H9 (cell line): ENCODE data around the gene PHF1. TPM values are rescaled to one million over a fixed set of nuclear protein-coding genes. Genes with fewer than 3 reads are reported as not detected.

Experiments
- DNase-seq: peaks from one replicate; pipeline ENCODE4 v3.0.0-alpha.2; 2017
- H2AFZ ChIP-seq: one replicate; pipeline ENCODE4 v1.6.1; 2013; ENCODE audit warnings: mild to moderate bottlenecking, low read length, control low read depth, moderate library complexity
- H2AK5ac ChIP-seq: 2 replicates; pipeline ENCODE4 v1.6.1; 2013; ENCODE audit warnings: low read length, control low read depth, mixed read lengths; ENCODE audit not compliant: insufficient read length
- H2BK120ac ChIP-seq: one replicate; pipeline ENCODE4 v1.6.1; 2013; ENCODE audit warnings: low read depth, mild to moderate bottlenecking, low read length, control low read depth, inconsistent platforms; ENCODE audit not compliant: poor library complexity, severe bottlenecking
- H2BK12ac ChIP-seq: 2 replicates; pipeline ENCODE4 v1.6.1; 2013; ENCODE audit warnings: low read length, control low read depth, mixed read lengths, low read depth; ENCODE audit not compliant: insufficient read length
- H2BK15ac ChIP-seq: 2 replicates; pipeline ENCODE4 v1.6.1; 2013; ENCODE audit warnings: low read depth, low read length, control low read depth
- H2BK20ac ChIP-seq: one replicate; pipeline ENCODE4 v1.6.1; 2013; ENCODE audit warnings: low read depth, mild to moderate bottlenecking, low read length, control low read depth, inconsistent platforms; ENCODE audit not compliant: poor library complexity, severe bottlenecking
- H2BK5ac ChIP-seq: 2 replicates; pipeline ENCODE4 v1.6.1; 2013; ENCODE audit warnings: low read length, control low read depth, mixed read lengths; ENCODE audit not compliant: insufficient read length
- H3K14ac ChIP-seq: 2 replicates; pipeline ENCODE4 v1.6.1; 2013; ENCODE audit warnings: low read length, control low read depth; ENCODE audit not compliant: insufficient read depth
- H3K18ac ChIP-seq: 2 replicates; pipeline ENCODE4 v1.6.1; 2013; ENCODE audit warnings: low read depth, mild to moderate bottlenecking, mixed read lengths, low read length, control low read depth; ENCODE audit not compliant: insufficient read length
- H3K23ac ChIP-seq: 2 replicates; pipeline ENCODE4 v1.6.1; 2013; ENCODE audit warnings: low read length, control low read depth, mixed read lengths, low read depth; ENCODE audit not compliant: insufficient read length
- H3K23me2 ChIP-seq: 2 replicates; pipeline ENCODE4 v1.6.1; 2013; ENCODE audit warnings: low read depth, mild to moderate bottlenecking, mixed read lengths, low read length, control low read depth; ENCODE audit not compliant: insufficient read length, poor library complexity, severe bottlenecking
- H3K27ac ChIP-seq: 2 replicates; pipeline ENCODE4 v1.5.1; 2013; ENCODE audit warnings: low read length, control low read depth, mixed read lengths, low read depth; ENCODE audit not compliant: insufficient read length
- H3K27me3 ChIP-seq: 2 replicates; pipeline ENCODE4 v1.6.1; 2013; ENCODE audit warnings: low read length, control low read depth, inconsistent platforms; ENCODE audit not compliant: insufficient read depth
- H3K4ac ChIP-seq: 2 replicates; pipeline ENCODE4 v1.6.1; 2013; ENCODE audit warnings: low read depth, mild to moderate bottlenecking, control low read depth, inconsistent platforms, low read length, moderate library complexity
- H3K4me1 ChIP-seq: 2 replicates; pipeline ENCODE4 v1.6.1; 2013; ENCODE audit warnings: low read length, control low read depth, inconsistent platforms; ENCODE audit not compliant: insufficient read depth
- H3K4me2 ChIP-seq: 2 replicates; pipeline ENCODE4 v1.6.1; 2013; ENCODE audit warnings: low read length, control low read depth, mixed read lengths; ENCODE audit not compliant: insufficient read length, insufficient read depth
- H3K56ac ChIP-seq: 2 replicates; pipeline ENCODE4 v1.6.1; 2013; ENCODE audit warnings: low read depth, mild to moderate bottlenecking, mixed read lengths, low read length, control low read depth; ENCODE audit not compliant: insufficient read length
- H3K79me1 ChIP-seq: 2 replicates; pipeline ENCODE4 v1.6.1; 2013; ENCODE audit warnings: low read depth, mild to moderate bottlenecking, moderate library complexity, low read length, control low read depth, inconsistent platforms; ENCODE audit not compliant: insufficient read depth, poor library complexity, severe bottlenecking
- H3K79me2 ChIP-seq: 2 replicates; pipeline ENCODE4 v1.6.1; 2013; ENCODE audit warnings: low read length, control low read depth, inconsistent platforms; ENCODE audit not compliant: insufficient read depth
- H3K9ac ChIP-seq: 2 replicates; pipeline ENCODE4 v1.6.1; 2013; ENCODE audit warnings: low read length, control low read depth, mixed read lengths; ENCODE audit not compliant: insufficient read length; ENCODE audit errors: extremely low read depth
- H3K9me3 ChIP-seq: one replicate; pipeline ENCODE4 v1.6.1; 2013; ENCODE audit warnings: low read depth, low read length, inconsistent platforms; ENCODE audit not compliant: control insufficient read depth
- H3T11ph ChIP-seq: one replicate; pipeline ENCODE4 v1.6.1; 2013; ENCODE audit warnings: mild to moderate bottlenecking, low read length, control low read depth, inconsistent platforms
- H4K20me1 ChIP-seq: one replicate; pipeline ENCODE4 v1.6.1; 2013; ENCODE audit not compliant: control insufficient read depth, insufficient read length, insufficient read depth
- H4K5ac ChIP-seq: 2 replicates; pipeline ENCODE4 v1.6.1; 2013; ENCODE audit warnings: low read depth, mild to moderate bottlenecking, mixed read lengths, low read length, control low read depth; ENCODE audit not compliant: insufficient read length
- H4K8ac ChIP-seq: replicated peaks from 2 replicates; pipeline ENCODE4 v1.6.1; 2013; ENCODE audit warnings: low read length, control low read depth, mixed read lengths, low read depth; ENCODE audit not compliant: insufficient read length
- H4K91ac ChIP-seq: 2 replicates; pipeline ENCODE4 v1.6.1; 2013; ENCODE audit warnings: low read depth, mild to moderate bottlenecking, moderate library complexity, mixed read lengths, low read length, control low read depth; ENCODE audit not compliant: insufficient read length
- H3K27ac Mint-ChIP-seq, 3 experiments: 2 replicates in 2 of 3; 3 replicates in 1 of 3; pipeline ENCODE4 v1.8.0; 2020 to 2021; ENCODE audit warnings: mixed read lengths in 3 of 3, mild to moderate bottlenecking in 1 of 3, moderate library complexity in 1 of 3
- H3K27me3 Mint-ChIP-seq: 2 replicates; pipeline ENCODE4 v1.8.0; 2021; ENCODE audit warnings: low read depth, mild to moderate bottlenecking, moderate library complexity, mixed read lengths
- H3K36me3 Mint-ChIP-seq, 3 experiments: 2 replicates in 2 of 3; 3 replicates in 1 of 3; pipeline ENCODE4 v1.8.0; 2020 to 2021; ENCODE audit warnings: low read depth in 3 of 3, mixed read lengths in 3 of 3; ENCODE audit not compliant: insufficient read depth in 1 of 3
- H3K4me1 Mint-ChIP-seq, 2 experiments: 2 replicates each; pipeline ENCODE4 v1.8.0; 2020; ENCODE audit warnings: mixed read lengths in 2 of 2
- H3K4me3 Mint-ChIP-seq, 2 experiments: 2 replicates in 1 of 2; 3 replicates in 1 of 2; pipeline ENCODE4 v1.8.0; 2020 to 2021; ENCODE audit warnings: mild to moderate bottlenecking in 2 of 2, mixed read lengths in 2 of 2, moderate library complexity in 1 of 2
- H3K9me3 Mint-ChIP-seq, 2 experiments: 2 replicates in 1 of 2; 3 replicates in 1 of 2; pipeline ENCODE4 v1.8.0; 2020; ENCODE audit warnings: mild to moderate bottlenecking in 2 of 2, mixed read lengths in 2 of 2, moderate library complexity in 1 of 2
- WGBS: extraction: QIAGEN DNeasy Blood & Tissue Kit; methylation state at CpG from one replicate; pipeline ENCODE4 v1.1.7; 2013; ENCODE audit warnings: missing lambda C conversion rate, low lambda C conversion rate, mixed read lengths; ENCODE audit not compliant: insufficient read length; ENCODE audit errors: extremely low coverage; 5-methylcytosine and 5-hydroxymethylcytosine counted together
- total RNA-seq: library from RNA; stranded (reverse); gene quantifications from 2 replicates; pipeline ENCODE4 v1.2.1, GENCODE V29; 2021
- TF ChIP-seq, protein P1 (sequence below): fragments of 200-600 bp; sonication (generic); conservative IDR thresholded peaks from 3 replicates; pipeline ENCODE4 v1.8.0; 2021; ENCODE audit warnings: antibody characterized with exemption, mild to moderate bottlenecking

Gene PHF1
- total RNA-seq, 1 experiment from 2014 or later, result 56.8 TPM

- H3T11ph ChIP-seq, result no peak overlapping the region
- no peak overlapping the region; a peak in 1 of 5 replicates for H3K4me3 Mint-ChIP-seq
- H2BK12ac ChIP-seq, result no peak overlapping the region
- no peaks in the 10 kb centered on the region for H3K9me3 ChIP-seq
- TF ChIP-seq, protein P1, sequence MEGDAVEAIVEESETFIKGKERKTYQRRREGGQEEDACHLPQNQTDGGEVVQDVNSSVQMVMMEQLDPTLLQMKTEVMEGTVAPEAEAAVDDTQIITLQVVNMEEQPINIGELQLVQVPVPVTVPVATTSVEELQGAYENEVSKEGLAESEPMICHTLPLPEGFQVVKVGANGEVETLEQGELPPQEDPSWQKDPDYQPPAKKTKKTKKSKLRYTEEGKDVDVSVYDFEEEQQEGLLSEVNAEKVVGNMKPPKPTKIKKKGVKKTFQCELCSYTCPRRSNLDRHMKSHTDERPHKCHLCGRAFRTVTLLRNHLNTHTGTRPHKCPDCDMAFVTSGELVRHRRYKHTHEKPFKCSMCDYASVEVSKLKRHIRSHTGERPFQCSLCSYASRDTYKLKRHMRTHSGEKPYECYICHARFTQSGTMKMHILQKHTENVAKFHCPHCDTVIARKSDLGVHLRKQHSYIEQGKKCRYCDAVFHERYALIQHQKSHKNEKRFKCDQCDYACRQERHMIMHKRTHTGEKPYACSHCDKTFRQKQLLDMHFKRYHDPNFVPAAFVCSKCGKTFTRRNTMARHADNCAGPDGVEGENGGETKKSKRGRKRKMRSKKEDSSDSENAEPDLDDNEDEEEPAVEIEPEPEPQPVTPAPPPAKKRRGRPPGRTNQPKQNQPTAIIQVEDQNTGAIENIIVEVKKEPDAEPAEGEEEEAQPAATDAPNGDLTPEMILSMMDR, result peak; percentile 68
- H3K27me3 Mint-ChIP-seq, result peaks cover 2% of the 10 kb centered on the region
- no peak overlapping the region for H2BK120ac ChIP-seq
- H2BK15ac ChIP-seq, result no peak overlapping the region
- H4K5ac ChIP-seq, result no peak overlapping the region
- H3K4me1 ChIP-seq, result no peaks in the 10 kb centered on the region
- H3K79me1 ChIP-seq, result no peaks in the 10 kb centered on the region
- no peak overlapping the region for H3K18ac ChIP-seq
- DNase-seq, result peak; percentile 36
- no peak overlapping the region for H3K14ac ChIP-seq
- no peak overlapping the region for H3K4ac ChIP-seq
- H4K91ac ChIP-seq, result no peak overlapping the region
- H3K23ac ChIP-seq, result no peak overlapping the region
- no CpG with 5 or more reads among the region's 4 CpGs for WGBS
- no peak overlapping the region for H3K4me2 ChIP-seq
- no peaks in the 10 kb centered on the region for H3K79me2 ChIP-seq
- no peak overlapping the region; a peak in 1 of 7 replicates for H3K27ac Mint-ChIP-seq
- H3K9me3 Mint-ChIP-seq, result no peaks in the 10 kb centered on the region
- peaks cover 2 to 3% of the 10 kb centered on the region in 2 experiments; a peak in 1 of 4 replicates for H3K4me1 Mint-ChIP-seq
- no peak overlapping the region for H3K9ac ChIP-seq
- H3K56ac ChIP-seq, result no peak overlapping the region
- no peak overlapping the region for H4K8ac ChIP-seq
- H3K27me3 ChIP-seq, result no peaks in the 10 kb centered on the region
- H3K27ac ChIP-seq, result no peak overlapping the region
- H3K23me2 ChIP-seq, result no peaks in the 10 kb centered on the region
- H2AK5ac ChIP-seq, result no peak overlapping the region
- no peaks in the 10 kb centered on the region for H4K20me1 ChIP-seq
- H2BK20ac ChIP-seq, result no peak overlapping the region
- no peak overlapping the region for H2BK5ac ChIP-seq
- H3K36me3 Mint-ChIP-seq, result no peaks in the 10 kb centered on the region
- no peak overlapping the region for H2AFZ ChIP-seq
These were observed 26.2 kb upstream of the PHF1 start for GRCh38 chr6:33384581-33385020.
